Activated CD4-positive, alpha-beta T cell treated with anti-CD3 and anti-CD28 coated beads, Interleukin-2, Interleukin-4, amounts not matched to agents 100 ng/mL and 50 ng/mL, durations not matched to agents 16 hours and 8 hours (primary cell): ENCODE measurements around the gene ELOVL6.
A peak's percentile ranks its signal among the peaks of the same experiment; 100 is the strongest.
"Not testable (repeated sequence)": the region's sequence is repeated elsewhere in the genome, so short reads cannot be mapped to it uniquely, and the experiment has no call there.

Experiments used
- DNase-seq: peaks from one replicate; pipeline ENCODE4 v3.0.0-alpha.2; 2020; ENCODE audit warnings: low spot score

ELOVL6 gene

GRCh38 chr4:110124711-110125110 lies 73.7 kb downstream of the ELOVL6 start:
- no peak for DNase-seq

- no peak for DNase-seq
Observed at GRCh38 chr4:110122201-110122600, 76.2 kb downstream of the ELOVL6 start.

DNA sequence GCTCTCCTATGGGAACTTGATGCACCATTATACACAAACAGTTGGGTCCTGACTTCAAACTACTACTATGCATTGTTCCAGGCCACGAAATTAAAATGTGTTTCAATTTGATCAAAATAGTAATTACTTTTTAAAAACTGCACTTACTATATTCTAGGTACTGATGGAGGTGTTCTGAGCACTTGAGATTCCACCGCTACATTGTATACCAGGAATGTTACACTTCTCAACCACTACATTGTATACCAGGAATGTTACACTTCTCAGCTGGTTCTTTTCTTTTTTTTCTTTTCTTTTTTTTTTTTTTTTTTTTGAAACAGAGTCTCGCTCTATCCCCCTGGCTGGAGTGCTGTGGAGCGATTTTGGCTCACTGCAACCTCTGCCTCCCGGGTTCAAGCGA lies 77.9 kb downstream of the ELOVL6 start:
- no peak for DNase-seq

DNA sequence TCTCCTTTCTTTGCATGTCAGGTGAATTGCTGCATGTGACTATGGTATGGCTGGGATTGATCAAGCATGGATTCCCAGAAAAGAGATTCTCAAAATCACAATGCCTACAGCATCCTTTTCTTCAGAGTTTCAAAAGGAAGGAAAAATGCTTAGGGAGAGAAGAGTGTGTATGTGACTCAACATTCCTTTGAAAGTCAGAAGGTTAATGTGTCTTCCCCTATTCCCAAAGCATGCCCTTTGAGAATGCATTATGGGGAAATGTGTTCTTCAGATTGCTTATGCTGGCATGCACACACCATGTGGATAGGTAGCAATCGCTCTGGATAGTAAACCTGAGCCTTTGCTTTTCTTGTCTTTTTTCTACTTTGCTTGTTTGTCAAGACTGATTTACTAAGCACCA lies 78.5 kb downstream of the ELOVL6 start:
- DNase-seq: no peak

- DNase-seq: no peak
Observed at GRCh38 chr4:110119337-110119736, 79.1 kb downstream of the ELOVL6 start.

GRCh38 chr4:110112056-110112455 lies 86.4 kb downstream of the ELOVL6 start:
- no peak for DNase-seq

DNA sequence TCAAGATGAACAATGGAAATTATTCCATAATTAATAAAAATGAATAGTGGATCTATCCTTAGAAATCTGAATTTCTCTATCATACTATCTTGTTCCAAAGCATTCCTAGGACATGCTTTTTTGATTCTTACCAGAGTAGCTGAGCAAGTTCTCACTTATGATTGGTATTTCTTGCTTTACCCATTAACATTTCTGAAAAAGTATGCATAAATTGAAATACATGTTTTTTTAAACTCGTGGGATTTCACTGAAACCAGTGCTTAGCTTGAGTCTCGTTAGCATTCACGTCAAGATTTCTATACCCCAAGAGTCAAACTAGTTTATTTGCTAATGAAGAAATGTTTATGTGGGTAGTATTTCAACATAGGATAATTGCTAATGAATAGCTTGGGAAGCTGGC lies 89.0 kb downstream of the ELOVL6 start:
- no peak for DNase-seq

- no peak for DNase-seq
Observed at GRCh38 chr4:110108960-110109359, 89.5 kb downstream of the ELOVL6 start.

GRCh38 chr4:110108422-110108821 lies 90.0 kb downstream of the ELOVL6 start:
- DNase-seq: no peak

DNA sequence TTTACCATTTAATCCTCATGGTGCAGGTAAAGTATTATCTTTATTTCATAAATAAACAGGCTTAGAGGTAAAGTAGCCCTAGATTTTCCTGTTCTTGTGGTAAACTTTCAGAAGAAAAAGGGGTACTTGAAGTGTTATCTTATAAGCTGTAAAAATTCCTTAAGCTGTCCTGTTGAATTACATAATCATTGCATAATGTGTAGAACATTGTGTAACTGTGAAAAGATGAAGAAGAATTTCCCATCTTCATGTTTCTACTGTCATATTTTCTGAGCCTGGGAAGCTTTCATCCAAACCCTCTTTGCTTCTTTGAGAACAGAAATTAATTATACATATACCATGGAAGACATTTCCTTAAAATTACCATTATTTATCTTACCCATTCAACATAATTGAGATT lies 90.5 kb downstream of the ELOVL6 start:
- no peak for DNase-seq

DNA sequence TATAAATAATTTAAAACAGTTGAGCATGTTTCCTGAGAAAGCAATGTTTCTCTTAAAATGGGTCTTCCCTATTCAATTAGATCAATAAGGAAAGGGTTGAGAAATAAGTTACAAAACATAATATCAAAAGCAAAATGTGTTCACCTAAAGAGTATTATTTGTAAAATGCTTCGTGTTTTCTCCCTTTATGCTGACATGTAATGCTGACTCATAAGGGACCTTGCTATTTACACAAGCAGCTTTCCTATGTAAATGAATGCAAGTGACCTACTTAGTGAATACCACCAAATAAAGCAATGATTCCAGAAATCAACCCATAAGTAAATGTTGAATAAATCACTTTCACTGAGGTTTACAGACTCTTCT lies 91.5 kb downstream of the ELOVL6 start:
- DNase-seq: no peak

DNA sequence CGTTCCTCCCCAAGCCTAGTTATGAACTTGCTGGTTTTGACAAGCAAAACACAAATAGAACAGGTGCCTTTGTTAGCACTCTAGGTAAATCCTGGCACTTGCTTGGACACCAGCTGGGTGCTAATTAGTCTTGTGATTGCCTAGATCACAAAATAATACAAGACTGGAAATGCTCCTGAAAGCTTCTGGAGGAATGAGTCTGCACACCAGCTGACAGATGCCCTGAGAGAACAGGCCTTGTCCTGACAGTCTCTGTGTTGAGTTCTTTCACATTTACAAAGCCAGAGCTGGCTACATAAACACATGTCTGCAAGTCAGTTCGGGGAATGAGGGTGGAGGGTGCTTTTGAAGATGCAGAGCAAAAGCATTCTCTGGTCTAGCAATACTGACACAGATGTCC lies 93.8 kb downstream of the ELOVL6 start:
- no peak for DNase-seq

DNA sequence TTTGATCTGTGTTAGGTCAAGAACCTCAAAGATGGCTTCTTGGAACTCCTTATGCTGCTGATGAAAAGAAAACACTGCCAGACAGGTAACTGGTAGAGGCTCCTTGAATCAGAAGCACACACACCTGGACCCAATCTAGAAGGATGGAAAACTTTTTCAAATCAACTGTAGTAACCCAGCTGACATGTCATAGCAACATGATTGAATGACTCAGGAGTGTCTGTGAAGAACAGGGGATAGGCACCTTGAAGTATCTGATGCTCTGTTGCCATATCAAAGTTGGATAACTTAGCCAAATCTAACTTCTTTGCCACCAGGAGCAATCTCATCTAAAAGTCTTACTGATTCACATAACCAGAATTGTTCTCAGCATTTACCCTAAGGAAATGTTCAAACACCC lies 98.8 kb downstream of the ELOVL6 start:
- no peak for DNase-seq

GRCh38 chr4:110096405-110096804 lies 102.0 kb downstream of the ELOVL6 start:
- no peak for DNase-seq

DNA sequence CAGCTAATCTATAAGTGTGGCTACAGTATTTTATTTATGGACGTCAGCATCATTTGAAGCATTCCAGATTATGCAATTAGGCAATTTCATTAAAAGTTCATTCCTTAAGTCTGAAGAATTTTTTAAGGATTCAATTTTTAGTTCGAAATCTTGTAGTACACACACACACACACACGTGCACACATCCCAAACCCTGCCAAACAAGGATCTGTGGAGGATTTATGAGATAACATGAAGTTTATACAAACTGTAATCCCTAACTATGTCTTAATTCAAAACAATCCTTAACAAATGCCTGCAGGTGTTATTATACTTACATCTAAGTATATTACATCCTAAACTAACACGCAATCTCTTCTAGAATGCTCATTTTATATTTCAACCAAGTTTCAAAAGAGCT lies 105.8 kb downstream of the ELOVL6 start:
- no peak for DNase-seq

- DNase-seq: no peak
Observed at GRCh38 chr4:110091434-110092140, 106.8 kb downstream of the ELOVL6 start.

- DNase-seq: peak; percentile 49
Observed at GRCh38 chr4:110088670-110089069, 109.7 kb downstream of the ELOVL6 start.

DNA sequence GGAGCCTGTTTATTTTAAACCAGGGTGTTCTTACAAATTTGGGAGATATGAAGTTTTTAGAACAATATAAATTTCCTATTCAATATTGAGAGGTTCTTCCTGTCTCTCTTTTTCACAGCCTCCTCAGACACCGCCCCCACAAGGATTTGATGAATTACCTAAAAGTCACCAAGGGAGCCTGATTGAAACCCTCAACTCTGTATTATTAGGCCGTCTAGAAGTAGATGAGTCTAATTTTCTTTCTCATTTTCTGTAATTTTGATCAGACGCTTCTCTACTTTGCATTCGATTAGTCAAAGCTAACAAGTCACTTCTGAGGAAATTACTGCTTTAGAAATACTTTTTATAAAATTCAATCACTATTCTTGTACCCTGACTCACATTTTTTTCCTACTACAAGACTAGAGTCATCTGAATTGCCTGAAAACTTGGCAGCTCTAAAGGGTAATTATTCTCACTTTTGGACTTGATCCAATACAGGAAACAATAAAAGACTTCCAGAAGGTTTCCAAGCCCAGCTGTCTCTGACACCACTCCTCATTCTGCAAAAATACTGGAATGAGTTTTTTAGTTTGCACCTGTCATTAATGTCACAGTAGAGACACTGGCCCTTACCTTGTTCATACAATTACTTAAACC lies 111.2 kb downstream of the ELOVL6 start:
- no peak for DNase-seq

DNA sequence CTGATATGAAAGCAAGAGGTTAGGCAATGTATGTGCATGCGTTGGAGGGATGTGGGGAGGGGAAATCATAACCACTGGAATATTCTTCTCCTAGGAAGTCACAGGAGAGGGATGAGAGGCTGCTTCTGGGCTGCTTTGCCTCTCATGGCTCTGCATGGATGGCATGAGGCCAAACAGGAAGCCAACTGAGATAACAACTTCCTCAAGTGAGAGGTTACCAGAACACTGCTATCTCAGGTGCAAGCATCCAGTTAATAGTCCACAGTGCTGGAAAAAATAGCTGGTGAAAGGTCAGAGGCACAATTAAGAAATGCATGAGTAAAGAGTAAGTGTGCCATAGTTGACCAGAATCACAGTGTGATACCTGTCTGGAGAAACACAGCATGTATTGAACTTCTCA lies 113.3 kb downstream of the ELOVL6 start:
- no peak for DNase-seq

DNA sequence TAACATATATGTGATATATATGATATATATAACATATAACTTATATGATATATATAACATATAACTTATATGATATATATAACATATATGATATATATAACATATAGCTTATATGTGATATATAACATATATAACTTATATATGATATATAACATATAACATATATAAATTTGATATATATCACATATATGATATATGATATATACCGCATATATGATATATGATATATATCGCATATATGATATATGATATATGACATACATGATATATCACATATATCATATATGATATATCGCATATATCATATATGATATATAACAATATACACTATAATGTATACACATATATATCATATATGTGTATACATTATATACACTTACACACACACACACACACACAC lies 114.3 kb downstream of the ELOVL6 start:
- DNase-seq: no peak

DNA sequence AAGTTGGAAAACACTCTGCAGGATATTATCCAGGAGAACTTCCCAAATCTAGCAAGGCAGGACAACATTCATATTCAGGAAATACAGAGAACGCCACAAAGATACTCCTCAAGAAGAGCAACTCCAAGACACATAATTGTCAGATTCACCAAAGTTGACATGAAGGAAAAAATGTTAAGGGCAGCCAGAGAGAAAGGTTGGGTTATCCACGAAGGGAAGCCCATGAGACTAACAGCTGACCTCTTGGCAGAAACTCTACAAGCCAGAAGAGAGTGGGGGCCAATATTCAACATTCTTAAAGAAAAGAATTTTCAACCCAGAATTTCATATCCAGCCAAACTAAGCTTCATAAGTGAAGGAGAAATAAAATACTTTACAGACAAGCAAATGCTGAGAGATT lies 120.3 kb downstream of the ELOVL6 start:
- not testable (repeated sequence) for DNase-seq

- not testable (repeated sequence) for DNase-seq
Observed at GRCh38 chr4:110076828-110077227, 121.6 kb downstream of the ELOVL6 start.

DNA sequence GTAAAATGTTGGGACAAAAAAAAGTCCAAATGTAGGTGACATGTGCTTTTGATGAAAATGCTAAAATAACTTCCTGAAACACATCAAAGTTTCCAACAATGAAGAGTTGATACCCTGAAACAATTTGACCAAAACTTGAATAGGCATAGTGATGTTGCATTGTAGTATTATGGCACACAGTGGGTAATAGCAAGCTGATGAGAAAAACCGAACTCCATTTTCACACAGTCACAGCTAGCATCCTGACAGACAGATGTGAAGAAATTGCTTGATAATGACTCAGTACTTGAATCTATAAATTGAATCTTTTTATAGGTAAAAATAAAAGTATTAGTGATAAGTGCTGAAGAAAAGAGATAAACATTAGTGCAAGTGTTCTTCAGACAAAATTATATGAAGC lies 122.5 kb downstream of the ELOVL6 start:
- no peak for DNase-seq

DNA sequence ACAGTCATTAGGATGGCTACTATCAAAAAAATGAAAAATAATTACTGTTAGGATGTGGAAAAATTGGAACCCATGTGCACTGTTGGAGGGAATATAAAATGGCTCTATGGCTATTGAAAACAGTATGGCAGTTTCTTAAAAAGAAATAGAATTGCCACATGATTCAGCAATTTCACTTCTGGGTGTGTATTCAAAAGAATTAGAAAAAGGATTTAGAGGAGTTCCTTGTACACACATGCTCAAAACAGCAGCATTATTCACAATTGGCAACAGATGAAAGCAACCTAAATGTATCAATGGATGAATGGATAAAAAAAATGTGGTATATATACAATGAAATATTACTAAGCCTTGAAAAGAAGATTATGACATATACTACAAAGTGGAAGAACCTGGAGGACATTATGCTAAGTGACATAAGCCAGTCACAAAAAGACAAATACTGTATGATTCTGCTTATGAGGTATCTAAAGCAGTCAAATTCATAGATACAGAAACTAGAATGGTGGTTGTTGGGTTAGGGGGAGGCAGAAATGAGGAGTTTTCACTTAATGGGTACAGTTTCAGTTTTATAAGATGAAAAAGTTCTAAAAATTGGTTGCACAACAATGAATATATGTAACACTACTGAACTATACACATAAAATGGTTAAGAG lies 123.2 kb downstream of the ELOVL6 start:
- no peak for DNase-seq
